ENCODE results near the gene MRPL12. TPM values are rescaled to one million over a fixed set of nuclear protein-coding genes. Genes with fewer than 3 reads are reported as not detected.
A peak's percentile ranks its signal among the peaks of the same experiment; 100 is the strongest.

The MRPL12 gene
- total RNA-seq, 1 experiment from 2014 or later: 37.0 TPM

DNA sequence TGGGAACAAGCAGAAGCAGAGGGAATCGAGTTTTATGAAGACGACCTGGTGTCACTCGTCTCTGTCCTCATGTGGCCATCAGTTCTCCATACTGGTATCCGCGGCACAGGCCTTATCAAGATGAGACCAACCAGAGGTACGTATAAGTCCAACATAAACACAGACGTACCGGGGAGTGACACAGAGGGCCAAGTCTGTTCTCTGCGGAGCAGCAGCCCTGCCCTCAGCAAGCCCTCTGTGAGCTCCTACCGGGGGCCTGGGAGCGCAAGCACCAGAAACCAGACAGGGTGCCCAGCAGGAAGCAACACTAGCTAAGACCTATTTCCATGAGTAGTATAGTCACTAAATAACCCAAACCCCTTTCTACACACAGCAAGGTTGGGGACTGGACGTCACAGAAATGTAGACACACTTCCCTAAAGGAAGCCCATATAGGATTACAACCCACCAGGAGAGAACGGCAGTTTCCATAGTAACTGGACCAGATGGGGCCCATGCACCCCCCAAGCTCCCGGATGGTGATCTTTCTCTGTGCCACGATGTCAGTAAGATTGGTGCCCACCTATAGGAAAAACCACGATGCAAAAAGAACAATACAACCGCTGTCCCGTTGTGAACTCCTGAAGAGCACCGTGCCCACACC lies 20.5 kb upstream of the MRPL12 start:
- no peak for DNase-seq (ENCODE audit: low spot score)

DNA sequence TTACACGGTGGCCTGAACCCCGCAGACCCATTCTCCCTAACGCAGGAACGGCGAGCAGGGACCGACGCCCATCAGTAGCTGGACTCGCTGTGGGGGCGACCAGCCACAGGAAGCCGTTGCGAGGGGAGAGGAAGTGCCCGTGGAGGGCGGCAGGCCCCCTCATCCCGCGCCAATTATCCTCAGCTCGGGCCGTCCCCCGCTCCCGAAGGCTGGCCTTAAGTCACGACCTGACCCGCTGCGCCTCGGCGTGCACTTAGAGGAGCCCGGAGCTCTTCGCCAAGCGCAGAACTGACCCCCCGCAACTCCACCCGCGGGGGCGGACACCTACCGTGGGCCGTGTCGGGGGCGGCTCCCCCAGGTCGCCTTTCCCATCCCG lies 20.0 kb upstream of the MRPL12 start:
- no peak for DNase-seq (ENCODE audit: low spot score)

DNA sequence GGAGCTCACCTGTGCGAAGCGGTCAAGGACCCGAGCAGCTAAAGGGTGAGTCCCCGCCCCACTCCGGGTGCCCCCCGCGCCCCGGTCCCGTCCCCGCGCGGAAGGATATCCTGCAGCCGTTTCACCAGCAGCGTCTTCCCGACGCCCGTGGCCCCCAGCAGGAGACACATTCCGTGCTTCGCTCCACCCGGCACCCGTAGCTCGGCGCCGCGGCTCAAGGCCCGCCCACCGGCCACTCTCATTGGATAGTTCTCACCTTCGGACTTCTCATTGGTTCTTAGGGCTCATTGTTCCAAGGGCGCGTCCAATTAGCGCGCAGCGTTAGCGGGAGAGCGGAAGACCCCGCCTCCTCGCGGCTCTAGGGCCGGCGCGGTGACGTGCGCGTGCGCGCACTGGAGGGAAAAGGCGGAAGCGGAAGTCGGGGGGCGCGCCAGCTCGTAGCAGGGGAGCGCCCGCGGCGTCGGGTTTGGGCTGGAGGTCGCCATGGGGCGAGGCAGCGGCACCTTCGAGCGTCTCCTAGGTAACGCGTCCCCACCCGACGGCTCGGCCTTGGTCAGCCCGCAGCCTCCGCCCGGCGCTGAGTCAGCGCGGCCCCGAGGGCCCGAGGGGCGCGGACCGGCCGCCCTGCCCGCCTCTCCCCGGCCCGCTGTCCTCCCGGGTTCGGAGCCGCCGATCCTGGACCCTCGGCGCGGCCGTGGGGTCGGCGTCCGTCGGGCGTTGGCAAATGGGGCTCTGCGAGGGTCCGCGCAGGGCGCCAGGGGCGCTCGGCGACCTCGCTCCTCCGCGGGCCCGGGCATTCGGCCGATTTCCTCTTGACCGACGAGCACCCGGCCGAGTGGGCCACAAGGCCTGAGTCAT lies 19.4 kb upstream of the MRPL12 start, which contains the start of the genes ARL16 and HGS:
TSS of gene ARL16 (minus strand) at position 214 of the 858 bp plus-strand sequence. CDS start at position 170, 44 bp downstream.
TSS of gene HGS (plus strand) at position 428 of the 858 bp plus-strand sequence. CDS start at position 484, 56 bp downstream.
- DNase-seq (ENCODE audit: low spot score): peak; percentile 97

DNA sequence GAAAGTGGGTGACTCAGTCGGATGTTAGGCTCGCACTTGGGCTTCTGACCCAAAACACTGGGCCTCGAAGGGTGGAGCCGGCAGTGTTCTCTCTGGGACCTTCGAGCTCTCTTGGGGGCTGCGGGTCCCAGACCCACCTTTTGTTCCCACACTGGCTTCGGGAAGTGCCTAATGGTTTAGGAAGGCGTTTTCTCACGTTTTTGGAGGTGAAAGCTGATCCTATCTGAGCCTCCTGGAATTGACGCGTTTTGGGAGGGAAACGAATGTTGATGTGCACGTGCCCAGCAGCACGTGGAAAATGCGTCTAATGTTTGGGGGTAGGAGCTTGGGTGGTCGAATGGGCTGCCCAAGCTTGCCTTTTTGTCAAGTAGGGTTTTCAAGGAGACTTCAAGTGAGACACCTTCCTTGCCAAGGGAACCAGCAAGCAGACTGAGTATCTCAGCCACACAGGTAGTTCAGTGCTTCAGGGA lies 18.7 kb upstream of the MRPL12 start:
- peak; percentile 73 for DNase-seq (ENCODE audit: low spot score)

DNA sequence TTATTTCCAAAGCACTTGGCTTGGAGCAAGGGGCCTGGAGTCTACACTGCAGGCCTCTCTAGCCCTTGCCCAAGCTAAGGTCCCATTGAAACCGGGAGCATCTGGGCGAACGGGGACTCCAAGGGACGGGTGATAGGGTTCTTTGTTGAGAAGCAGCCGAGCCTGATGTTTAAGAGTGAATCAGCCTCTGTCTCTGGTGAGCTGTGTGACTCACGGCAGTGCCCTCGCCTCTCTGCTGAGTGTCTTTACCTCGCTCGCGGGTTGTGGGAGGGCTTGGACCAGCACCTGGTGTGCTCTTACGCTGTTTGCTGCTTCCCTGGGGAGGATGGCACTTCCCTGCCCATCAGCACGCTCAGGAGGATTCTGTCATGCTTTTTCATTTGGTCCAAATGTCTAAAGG lies 18.1 kb upstream of the MRPL12 start:
- peak; percentile 81 for DNase-seq (ENCODE audit: low spot score)

DNA sequence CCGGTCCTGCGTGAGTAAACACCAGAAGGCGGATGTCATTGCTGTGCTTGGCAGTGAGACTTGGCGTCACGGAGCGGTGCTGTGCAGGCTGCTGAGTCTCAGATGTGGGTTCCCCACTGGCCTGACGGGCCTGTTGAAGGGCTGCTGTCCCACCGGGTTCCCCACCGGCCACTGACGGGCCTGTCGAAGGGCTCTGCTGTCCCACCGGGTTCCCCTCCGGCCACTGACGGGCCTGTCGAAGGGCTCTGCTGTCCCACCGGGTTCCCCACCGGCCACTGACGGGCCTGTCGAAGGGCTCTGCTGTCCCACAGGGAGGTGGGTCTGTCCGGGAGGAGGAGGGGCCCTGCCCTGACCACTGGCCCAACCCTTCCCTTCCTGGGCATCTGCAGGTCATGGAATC lies 16.6 kb upstream of the MRPL12 start:
- no peak for DNase-seq (ENCODE audit: low spot score)

DNA sequence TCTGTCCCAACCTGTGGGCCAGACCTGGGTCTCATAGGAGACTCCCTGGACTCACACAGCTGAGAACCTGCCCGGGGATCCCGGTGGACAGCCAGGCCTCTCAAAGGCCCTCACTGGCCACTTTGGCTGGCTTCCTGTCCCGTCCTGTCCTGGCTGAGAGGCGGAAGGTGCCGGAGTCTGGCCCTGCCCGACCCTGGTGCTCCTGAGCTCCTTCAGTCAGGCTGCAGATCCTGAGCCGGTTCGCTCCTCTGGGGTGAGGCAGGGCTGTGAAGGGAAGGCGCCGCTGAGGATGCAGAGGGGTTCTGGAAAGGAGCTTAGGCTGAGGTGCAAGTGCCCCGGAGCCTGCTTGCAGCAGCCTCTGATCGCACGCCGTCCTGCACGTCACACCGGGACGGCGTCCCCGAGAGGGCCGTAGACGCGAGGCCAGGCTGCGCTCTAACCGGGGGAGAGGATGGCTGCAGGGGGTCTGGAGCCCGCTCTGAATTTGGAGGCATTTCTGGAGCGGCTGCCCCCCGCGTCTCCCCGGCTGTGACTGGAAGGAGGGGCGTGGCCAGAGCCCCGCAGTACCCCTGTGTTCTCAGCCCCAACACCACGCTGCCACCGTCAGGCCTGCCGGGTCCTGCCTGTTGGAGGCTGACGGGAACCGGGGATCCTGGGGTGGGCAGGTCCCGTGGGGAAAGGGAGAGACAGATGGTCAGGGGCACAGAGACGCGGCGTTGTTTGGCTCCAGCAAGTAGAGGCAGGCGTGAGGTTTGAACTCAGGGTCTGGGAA lies 15.2 kb upstream of the MRPL12 start:
- DNase-seq (ENCODE audit: low spot score): no peak

DNA sequence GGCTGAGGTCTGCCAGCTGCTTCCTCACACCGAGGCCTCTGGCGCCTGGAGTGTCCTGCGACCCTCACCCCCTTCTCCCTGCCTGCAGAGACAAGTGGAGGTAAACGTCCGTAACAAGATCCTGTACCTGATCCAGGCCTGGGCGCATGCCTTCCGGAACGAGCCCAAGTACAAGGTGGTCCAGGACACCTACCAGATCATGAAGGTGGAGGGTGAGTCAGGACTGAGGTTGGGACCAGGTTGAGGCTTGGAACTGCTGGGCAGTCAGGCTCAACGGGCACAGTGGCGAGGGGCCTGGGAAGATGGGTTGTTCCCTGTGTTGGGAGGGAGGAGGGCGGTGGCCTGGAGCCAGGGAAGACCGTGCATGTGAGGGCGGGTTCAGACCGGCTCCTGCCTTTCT lies 14.6 kb upstream of the MRPL12 start:
- DNase-seq (ENCODE audit: low spot score): no peak

DNA sequence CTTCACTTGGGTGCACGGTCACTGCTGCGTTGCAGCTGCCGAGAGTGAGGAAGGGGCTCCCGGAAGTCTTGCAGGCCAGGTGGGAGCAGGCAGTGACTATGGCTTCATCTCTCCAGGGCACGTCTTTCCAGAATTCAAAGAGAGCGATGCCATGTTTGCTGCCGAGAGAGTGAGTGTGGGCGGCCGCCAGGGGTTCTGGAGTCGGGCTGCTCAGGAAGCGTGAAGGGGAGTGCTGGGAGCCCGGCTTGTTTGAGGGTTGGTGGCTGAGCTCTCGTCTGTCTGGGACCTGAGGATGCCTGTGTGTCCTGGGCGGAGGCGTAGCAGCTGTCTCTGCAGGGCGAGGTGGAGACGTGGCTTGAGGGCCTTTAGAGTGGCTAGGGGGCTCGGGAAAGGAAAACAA lies 13.1 kb upstream of the MRPL12 start:
- DNase-seq (ENCODE audit: low spot score): no peak

DNA sequence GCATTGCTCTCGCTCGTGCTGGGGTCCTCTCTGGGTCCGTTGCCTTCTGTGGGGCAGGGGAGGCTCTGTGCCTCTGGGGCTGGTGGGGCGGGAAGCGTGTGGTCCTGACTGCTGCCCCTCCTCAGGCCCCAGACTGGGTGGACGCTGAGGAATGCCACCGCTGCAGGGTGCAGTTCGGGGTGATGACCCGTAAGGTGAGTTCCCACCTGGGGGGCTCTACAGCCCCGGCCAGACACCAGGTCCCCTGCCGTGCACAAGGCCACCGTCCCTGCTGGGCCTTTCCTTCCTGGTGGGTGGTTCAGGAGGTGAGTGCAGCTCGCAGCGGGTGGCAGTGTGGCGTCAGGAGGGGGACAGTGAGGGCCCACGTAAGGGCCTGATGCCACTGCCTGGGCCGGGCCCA lies 12.6 kb upstream of the MRPL12 start:
- DNase-seq (ENCODE audit: low spot score): no peak

DNA sequence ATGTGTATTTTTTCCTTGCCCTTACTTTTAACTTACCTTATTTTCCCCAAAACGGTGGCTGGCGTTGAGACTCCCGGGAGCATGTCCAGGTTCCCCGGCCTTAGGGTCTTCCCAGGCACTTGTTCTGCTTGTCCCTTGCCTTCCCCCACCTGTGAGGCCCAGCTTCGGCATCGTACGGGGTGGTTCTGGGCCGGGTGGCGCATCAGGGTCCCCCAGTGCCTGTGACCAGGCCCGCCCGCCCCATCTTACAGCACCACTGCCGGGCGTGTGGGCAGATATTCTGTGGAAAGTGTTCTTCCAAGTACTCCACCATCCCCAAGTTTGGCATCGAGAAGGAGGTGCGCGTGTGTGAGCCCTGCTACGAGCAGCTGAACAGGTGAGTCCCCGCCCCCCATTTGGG lies 12.0 kb upstream of the MRPL12 start:
- DNase-seq (ENCODE audit: low spot score): no peak

DNA sequence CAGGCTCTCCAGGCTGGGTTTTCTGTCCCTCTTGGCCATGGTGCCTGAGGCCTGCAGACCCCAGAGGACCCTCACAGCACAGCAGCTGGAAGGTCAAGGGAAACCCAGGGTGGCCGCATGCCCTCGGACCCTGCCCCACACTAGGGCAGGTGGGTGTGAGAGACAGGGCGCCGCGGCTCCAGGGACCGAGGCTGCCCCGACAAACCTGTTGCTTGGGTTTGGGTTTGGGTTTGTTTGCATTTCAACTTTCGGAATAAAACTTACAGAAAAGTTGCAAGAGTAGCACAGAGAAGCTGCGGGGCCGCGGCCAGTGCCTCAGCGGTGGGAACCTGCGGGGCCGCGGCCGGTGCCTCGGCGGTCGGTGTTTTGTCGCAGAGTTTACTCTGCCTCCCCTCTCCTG lies 11.6 kb upstream of the MRPL12 start:
- no peak for DNase-seq (ENCODE audit: low spot score)

DNA sequence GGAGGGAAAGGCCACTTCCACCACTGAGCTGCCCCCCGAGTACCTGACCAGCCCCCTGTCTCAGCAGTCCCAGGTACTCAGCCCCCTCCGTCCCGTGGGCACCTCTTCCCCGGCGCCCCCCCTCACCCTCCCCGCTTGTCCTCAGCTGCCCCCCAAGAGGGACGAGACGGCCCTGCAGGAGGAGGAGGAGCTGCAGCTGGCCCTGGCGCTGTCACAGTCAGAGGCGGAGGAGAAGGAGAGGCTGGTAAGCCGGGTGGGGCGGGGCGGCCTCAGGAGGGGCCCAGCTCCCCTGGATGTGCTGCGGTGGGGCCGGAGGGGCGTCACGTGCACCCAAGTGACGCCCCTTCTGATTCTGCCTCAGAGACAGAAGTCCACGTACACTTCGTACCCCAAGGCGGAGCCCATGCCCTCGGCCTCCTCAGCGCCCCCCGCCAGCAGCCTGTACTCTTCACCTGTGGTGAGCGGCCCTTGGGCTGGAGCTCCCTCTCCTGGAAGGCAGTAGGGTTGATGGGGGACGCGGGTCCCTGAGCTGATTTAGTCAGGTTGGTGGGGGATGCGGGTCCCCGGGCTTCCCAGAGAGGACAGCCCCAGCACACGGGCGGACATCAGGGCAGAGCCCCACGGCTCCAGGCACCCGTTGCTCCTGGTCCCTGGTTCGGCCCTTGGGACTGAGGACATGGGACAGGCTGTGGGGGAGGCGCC lies 9.5 kb upstream of the MRPL12 start:
- no peak for DNase-seq (ENCODE audit: low spot score)

DNA sequence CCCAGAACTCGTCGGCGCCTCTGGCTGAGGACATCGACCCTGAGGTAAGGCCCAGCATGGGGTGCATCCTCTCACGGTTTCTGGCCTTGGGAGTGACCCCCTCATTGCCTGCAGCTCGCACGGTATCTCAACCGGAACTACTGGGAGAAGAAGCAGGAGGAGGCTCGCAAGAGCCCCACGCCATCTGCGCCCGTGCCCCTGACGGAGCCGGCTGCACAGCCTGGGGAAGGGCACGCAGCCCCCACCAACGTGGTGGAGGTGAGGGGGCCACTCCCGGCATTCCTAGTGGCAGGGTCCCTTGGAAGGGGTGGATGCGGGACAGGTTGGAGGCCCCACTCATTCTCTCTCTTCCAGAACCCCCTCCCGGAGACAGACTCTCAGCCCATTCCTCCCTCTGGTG lies 8.4 kb upstream of the MRPL12 start:
- DNase-seq (ENCODE audit: low spot score): no peak

DNA sequence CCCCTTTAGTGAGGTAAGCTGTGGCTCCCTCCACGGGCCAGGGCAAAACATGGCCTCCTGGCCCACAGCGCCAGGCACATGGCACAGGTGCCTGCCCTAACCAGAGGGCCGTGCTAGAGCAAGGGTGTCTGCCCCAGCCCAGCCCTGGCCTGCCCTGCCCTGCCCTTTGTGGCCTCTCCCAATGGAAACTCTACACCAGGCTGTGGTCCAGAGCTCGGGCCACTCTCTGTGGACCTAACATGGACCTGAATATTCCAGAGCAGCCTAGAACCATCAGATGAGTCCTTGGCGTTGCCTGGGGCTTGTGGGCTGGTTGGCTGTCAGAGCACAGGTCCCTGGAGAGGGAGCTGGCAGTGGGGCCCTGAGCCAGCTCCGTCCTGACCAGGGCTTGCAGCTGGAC lies 8.0 kb upstream of the MRPL12 start:
- DNase-seq (ENCODE audit: low spot score): no peak

DNA sequence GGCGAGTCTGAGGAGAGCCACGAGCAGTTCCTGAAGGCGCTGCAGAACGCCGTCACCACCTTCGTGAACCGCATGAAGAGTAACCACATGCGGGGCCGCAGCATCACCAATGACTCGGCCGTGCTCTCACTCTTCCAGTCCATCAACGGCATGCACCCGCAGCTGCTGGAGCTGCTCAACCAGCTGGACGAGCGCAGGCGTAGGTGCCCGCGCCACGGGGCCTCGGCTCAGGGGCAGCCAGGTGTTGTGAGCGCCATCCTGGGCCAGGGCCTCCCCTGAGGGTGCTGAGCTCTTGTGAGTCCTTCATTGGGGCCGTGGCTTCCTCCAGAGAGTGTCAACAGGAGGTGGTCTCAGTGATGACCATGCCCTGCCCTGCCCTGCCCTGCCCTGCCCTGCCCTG lies 7.4 kb upstream of the MRPL12 start:
- no peak for DNase-seq (ENCODE audit: low spot score)

DNA sequence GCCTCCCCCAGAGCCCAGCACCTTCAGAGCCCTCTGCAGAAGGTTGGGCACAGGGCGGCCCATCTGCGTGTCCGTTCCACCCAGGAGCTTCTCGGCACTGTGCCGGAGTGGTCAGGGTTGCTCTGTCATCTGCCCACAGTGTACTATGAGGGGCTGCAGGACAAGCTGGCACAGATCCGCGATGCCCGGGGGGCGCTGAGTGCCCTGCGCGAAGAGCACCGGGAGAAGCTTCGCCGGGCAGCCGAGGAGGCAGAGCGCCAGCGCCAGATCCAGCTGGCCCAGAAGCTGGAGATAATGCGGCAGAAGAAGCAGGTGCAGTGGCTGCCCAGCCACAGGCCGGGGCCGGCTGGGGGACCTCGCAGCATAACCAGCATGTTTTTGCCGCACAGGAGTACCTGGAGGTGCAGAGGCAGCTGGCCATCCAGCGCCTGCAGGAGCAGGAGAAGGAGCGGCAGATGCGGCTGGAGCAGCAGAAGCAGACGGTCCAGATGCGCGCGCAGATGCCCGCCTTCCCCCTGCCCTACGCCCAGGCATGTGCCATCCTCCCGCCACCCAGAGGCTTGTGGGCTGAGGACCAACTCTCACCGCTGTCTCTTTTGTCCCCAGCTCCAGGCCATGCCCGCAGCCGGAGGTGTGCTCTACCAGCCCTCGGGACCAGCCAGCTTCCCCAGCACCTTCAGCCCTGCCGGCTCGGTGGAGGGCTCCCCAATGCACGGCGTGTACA lies 6.8 kb upstream of the MRPL12 start:
- DNase-seq (ENCODE audit: low spot score): no peak

DNA sequence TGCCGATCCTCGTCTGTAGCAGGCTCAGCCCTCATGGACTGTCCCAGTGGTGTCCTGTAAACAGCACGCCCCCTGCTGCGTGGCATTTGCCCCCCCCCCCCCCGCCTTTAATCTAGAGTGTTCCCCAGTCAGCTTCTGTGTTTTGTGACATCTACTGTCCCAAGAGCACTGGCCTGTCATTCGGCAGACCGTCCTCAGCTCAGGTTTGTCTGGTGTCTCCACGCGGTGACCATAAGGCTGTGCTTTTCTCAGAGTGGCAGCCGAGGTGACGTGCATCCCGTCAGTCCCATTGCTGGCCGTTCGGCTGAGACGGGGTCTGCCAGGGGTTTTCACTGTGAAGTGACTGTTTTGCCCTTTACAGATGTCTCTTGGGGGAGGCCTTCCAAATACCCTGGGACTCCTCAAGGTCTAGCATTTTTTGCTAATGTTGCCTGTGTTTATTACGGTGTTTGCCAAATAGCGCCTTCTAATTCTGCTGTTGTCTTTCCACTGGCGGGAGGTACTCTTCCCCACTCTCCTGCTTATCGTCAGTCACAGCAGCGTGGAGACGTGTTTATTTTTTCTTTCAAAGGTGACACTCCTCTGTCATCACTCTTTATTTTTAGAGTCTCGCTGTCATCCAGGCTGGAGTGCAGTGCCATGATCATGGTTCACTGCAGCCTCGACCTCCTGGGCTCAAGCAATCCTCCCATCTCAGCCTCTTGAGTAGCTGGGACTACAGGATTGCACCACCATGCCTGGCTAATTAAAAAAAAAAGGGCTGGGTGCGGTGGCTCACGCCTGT lies 5.7 kb upstream of the MRPL12 start:
- DNase-seq (ENCODE audit: low spot score): no peak

DNA sequence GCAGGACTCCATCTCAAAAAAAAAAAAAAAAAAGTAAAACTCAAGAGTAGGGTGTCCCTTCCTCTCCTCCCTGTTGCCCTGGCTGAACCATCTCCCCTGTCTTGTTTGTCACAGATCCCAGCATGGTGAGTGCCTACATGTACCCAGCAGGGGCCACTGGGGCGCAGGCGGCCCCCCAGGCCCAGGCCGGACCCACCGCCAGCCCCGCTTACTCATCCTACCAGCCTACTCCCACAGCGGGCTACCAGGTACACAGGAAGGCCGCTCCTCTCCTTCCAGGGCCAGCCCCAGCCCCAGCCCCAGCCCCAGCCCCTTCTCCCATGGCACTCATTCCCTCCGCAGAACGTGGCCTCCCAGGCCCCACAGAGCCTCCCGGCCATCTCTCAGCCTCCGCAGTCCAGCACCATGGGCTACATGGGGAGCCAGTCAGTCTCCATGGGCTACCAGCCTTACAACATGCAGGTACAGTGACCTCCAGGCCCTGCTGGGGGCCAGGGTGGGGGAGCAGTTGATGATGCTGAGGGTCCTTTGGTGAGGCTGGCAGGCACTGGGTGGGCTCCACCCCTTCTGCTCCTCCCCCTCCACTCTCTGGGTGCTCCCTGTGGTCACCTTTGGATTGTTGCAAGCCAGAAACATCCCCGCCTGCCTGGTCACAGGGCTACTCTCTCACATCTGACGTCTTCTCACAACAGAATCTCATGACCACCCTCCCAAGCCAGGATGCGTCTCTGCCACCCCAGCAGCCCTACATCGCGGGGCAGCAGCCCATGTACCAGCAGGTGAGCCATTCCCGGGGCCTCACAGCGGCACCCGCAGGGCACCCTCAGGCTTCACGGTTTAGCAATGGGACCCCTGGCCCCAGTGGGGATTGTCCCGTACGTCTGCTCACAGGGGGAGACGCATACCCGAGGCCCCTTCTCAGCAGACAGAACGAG lies 2.5 kb upstream of the MRPL12 start:
- no peak for DNase-seq (ENCODE audit: low spot score)

All from A172 (cell line).